Activated CD8-positive, alpha-beta T cell treated with anti-CD3 and anti-CD28 coated beads for 36 hours (primary cell): ENCODE measurements around the gene PDE6D. TPM values are rescaled to one million over a fixed set of nuclear protein-coding genes. Genes with fewer than 3 reads are reported as not detected.

Experiments used
- ATAC-seq: fragments of 200-7000 bp; cut with Tn5 transposase; one replicate; pipeline ENCODE4 v1.10.0; 2021; ENCODE audit warnings: mild to moderate bottlenecking, moderate library complexity
- CTCF ChIA-PET: fragments of 350-600 bp; sonication (Branson Sonifier 250); formaldehyde crosslinking; loops from one replicate; lab custom pipeline; 2021; ENCODE audit warnings: antibody characterized with exemption; lab: Charles Lee
- POLR2A ChIA-PET: fragments of 350-600 bp; sonication (Branson Sonifier 250); formaldehyde crosslinking; loops from one replicate; lab custom pipeline; 2021; ENCODE audit warnings: antibody characterized with exemption; lab: Charles Lee
- DNase-seq: peaks from one replicate; pipeline ENCODE4 v3.0.0-alpha.2; 2020
- H3K27ac Mint-ChIP-seq: one replicate; pipeline ENCODE4 v1.8.0; 2021; ENCODE audit warnings: mild to moderate bottlenecking, mixed read lengths
- H3K27me3 Mint-ChIP-seq: one replicate; pipeline ENCODE4 v1.8.0; 2021; ENCODE audit warnings: mixed read lengths
- H3K36me3 Mint-ChIP-seq: one replicate; pipeline ENCODE4 v1.8.0; 2021; ENCODE audit warnings: low read depth, mixed read lengths
- H3K4me1 Mint-ChIP-seq: one replicate; pipeline ENCODE4 v1.8.0; 2021; ENCODE audit warnings: low read depth, mixed read lengths
- H3K4me3 Mint-ChIP-seq: one replicate; pipeline ENCODE4 v1.8.0; 2021; ENCODE audit warnings: mild to moderate bottlenecking, moderate library complexity, mixed read lengths
- H3K9me3 Mint-ChIP-seq: one replicate; pipeline ENCODE4 v1.8.0; 2021; ENCODE audit warnings: mixed read lengths
- intact Hi-C: fragments of 100-400 bp; cut with micrococcal nuclease; formaldehyde crosslinking; loops from one replicate; pipeline ENCODE4 v1.10.0; 2022
- total RNA-seq, 2 experiments: library from RNA; stranded (reverse); gene quantifications; one replicate each; pipeline ENCODE4 v1.2.3, GENCODE V29; 2021
- TF ChIP-seq, protein P1 (sequence below): fragments of 200-600 bp; IDR thresholded peaks from one replicate; pipeline ENCODE4 v1.8.0; 2022; ENCODE audit warnings: antibody characterized with exemption, mild to moderate bottlenecking

PDE6D gene
- 10 to 100 TPM; 22.8 to 23.5 TPM for total RNA-seq

DNA sequence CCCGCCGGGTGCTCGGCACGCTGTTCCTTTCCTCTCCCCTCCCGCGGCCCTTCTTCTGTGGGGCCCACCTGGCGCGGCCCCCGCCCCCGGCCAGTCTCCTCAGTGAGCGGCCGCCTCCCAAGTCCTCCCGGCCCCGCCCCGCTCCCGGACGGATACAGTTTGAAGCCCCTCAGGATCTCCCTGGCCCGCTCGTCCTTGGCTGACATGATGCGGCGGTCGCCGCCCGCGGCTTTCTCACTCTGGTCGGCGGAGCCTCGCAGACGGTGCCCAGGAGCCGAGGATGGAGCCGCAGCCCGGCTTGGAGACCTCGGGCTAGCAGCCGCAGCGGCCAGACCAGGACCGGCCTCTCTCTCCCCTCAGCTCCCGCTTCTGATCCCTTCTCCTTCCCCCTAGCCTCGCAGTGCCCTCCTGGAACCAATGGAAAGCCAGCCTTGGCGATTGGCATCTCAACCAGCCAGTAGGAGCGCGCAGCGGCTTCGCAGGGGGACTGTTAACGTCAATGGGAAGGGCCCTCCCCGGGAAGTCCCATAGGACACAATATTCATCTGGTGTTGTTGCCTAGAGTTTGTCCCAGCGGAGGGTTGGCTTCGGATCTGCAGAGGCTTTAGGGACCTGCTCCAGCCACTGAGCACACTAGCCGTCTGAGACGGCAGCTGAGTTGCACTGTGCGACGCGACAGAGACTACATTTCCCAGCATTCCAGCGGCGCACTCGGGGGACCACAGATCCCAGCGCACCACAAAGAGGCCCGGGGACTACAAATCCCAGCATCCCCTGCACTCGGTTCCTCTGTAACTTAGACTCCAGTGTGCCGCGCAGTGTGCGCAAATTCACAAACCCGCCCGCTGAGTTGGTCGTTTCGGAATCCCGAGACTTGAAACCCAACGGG lies at the start of gene PDE6D:
TSS of gene PDE6D (minus strand) at position 374 of the 889 bp plus-strand sequence. CDS start at position 206, 168 bp downstream.
- ChIA-PET POLR2A (interaction anchor here (0.8 to 1.0 kb wide), 2 partner anchors 12 to 71 kb away, joined by 3 read pairs; no protein-coding TSS in a partner anchor), CTCF (interaction anchor here (0.7 to 1.0 kb wide), 2 partner anchors 67 to 133 kb away, joined by 3 to 4 read pairs; no protein-coding TSS in a partner anchor)
- intact Hi-C loops = loop anchor here (5.0 kb wide), 1 partner anchor 169 kb away; no protein-coding TSS in a partner anchor
- TF ChIP-seq, protein P1, sequence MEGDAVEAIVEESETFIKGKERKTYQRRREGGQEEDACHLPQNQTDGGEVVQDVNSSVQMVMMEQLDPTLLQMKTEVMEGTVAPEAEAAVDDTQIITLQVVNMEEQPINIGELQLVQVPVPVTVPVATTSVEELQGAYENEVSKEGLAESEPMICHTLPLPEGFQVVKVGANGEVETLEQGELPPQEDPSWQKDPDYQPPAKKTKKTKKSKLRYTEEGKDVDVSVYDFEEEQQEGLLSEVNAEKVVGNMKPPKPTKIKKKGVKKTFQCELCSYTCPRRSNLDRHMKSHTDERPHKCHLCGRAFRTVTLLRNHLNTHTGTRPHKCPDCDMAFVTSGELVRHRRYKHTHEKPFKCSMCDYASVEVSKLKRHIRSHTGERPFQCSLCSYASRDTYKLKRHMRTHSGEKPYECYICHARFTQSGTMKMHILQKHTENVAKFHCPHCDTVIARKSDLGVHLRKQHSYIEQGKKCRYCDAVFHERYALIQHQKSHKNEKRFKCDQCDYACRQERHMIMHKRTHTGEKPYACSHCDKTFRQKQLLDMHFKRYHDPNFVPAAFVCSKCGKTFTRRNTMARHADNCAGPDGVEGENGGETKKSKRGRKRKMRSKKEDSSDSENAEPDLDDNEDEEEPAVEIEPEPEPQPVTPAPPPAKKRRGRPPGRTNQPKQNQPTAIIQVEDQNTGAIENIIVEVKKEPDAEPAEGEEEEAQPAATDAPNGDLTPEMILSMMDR = no peak
- Mint-ChIP-seq H3K4me3 (peak within 1 kb of the TSS; percentile 86), H3K36me3 (no peaks in the 10 kb centered on the region), H3K9me3 (no peaks in the 10 kb centered on the region), H3K27me3 (no peaks in the 10 kb centered on the region), H3K4me1 (peaks cover 50% of the 10 kb centered on the region), H3K27ac (peak within 1 kb of the TSS; percentile 95)
- DNase-seq (peak; percentile 98), ATAC-seq (peak; percentile 90)

DNA sequence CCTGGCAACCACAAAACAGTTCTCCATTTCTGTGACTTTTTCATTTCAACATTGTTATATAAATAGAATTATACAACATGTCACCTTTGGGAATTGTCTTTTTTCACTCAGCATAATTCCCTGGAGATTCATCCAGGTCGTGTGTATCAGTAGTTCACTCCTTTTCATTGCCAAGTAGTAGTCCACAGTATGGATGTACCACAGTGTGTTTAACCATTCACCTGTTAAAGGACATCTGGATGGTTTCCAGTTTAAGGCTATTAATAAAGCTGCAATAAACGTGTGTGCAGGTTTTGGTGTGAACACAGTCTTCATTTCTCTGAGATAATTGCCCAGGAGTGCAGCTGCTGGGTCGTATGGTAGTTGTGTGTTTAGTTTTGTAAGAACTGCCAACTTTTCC lies 40.8 kb upstream of the PDE6D start:
- POLR2A ChIA-PET = no interaction called here
- Mint-ChIP-seq H3K27ac (no peak overlapping the region), H3K27me3 (peaks cover 8% of the 10 kb centered on the region), H3K36me3 (no peaks in the 10 kb centered on the region), H3K9me3 (no peaks in the 10 kb centered on the region), H3K4me3 (no peak overlapping the region), H3K4me1 (no peaks in the 10 kb centered on the region)
- DNase-seq (no peak), ATAC-seq (no peak)
- intact Hi-C loops = no loop called here
- CTCF ChIA-PET = interaction anchor here (0.8 kb wide), 1 partner anchor 79 kb away, joined by 3 read pairs; no protein-coding TSS in a partner anchor
- TF ChIP-seq, protein P1 = no peak

DNA sequence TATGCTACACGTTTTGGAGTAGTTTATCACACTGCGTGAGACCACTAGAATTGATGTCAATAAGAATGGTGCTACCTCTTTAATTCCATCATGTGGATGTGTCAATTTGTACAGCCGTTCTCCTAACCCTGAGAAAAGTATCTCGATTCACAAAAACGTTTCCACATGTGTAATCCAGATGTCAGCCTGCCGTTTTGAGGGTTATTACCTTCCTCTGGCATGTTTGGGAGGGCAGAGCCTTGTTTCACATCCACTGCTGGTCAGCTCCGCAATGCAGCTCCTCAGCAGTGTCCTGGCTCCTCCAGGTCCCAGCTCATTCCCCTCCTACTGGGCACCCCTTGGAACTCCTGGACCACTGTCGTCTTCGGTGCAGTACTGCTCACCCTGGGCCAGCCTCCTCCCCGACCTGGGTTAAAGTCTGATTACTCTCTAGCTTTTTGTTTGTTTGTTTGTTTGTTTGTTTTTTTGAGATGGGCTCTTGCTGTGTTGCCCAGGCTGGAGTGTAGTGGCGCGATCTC lies 39.8 kb upstream of the PDE6D start:
- ATAC-seq (no peak), DNase-seq (no peak)
- H3K36me3 Mint-ChIP-seq = no peaks in the 10 kb centered on the region
- peaks cover 8% of the 10 kb centered on the region for H3K27me3 Mint-ChIP-seq
- no peaks in the 10 kb centered on the region for H3K4me1 Mint-ChIP-seq
- ChIA-PET CTCF (interaction anchor here (0.8 kb wide), 1 partner anchor 80 kb away, joined by 3 read pairs; no protein-coding TSS in a partner anchor), POLR2A (no interaction called here)
- H3K9me3 Mint-ChIP-seq = no peaks in the 10 kb centered on the region
- H3K4me3 Mint-ChIP-seq = no peak overlapping the region
- no peak overlapping the region for H3K27ac Mint-ChIP-seq
- TF ChIP-seq, protein P1 = no peak
- intact Hi-C loops = no loop called here

DNA sequence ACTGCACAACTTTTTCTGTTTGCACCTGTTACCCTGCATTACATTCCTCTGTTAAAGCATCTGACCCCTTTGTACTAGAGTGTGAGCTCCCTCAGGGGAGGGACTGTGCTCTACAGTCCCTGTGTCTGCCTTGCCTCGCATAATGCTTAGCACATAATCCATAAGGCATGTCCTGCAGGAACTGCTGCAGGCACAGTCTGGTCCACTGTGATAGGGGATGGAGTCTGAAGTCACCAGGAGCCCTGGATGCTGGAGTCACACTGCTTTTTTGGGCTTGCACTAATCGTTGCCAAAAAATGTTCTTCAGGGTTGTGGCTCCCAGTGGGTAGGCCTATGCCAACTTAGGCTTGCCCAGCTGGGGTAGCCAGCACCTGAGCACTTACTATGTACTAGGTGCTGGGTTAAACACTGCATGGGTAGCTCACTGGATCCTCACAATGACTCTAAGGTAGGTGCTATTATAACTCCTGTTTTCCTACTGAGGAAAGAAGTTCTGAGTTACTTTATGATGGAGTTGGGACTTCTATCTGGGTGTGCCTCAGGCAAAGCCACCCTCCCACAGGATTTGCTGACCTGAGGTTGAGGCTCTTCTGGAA lies 38.5 kb upstream of the PDE6D start:
- H3K36me3 Mint-ChIP-seq = peaks cover 6% of the 10 kb centered on the region
- ATAC-seq (no peak), DNase-seq (no peak)
- CTCF ChIA-PET = no interaction called here
- TF ChIP-seq, protein P1 = no peak
- peaks cover 7% of the 10 kb centered on the region for H3K27me3 Mint-ChIP-seq
- intact Hi-C loops = no loop called here
- no peaks in the 10 kb centered on the region for H3K9me3 Mint-ChIP-seq
- H3K4me1 Mint-ChIP-seq = no peaks in the 10 kb centered on the region
- H3K27ac Mint-ChIP-seq = no peak overlapping the region
- H3K4me3 Mint-ChIP-seq = no peak overlapping the region
- POLR2A ChIA-PET = no interaction called here
